ENCODE measurements around the gene GASK1A. TPM values are rescaled to one million over a fixed set of nuclear protein-coding genes. Genes with fewer than 3 reads are reported as not detected.

Gene GASK1A
- total RNA-seq: not detected

DNA sequence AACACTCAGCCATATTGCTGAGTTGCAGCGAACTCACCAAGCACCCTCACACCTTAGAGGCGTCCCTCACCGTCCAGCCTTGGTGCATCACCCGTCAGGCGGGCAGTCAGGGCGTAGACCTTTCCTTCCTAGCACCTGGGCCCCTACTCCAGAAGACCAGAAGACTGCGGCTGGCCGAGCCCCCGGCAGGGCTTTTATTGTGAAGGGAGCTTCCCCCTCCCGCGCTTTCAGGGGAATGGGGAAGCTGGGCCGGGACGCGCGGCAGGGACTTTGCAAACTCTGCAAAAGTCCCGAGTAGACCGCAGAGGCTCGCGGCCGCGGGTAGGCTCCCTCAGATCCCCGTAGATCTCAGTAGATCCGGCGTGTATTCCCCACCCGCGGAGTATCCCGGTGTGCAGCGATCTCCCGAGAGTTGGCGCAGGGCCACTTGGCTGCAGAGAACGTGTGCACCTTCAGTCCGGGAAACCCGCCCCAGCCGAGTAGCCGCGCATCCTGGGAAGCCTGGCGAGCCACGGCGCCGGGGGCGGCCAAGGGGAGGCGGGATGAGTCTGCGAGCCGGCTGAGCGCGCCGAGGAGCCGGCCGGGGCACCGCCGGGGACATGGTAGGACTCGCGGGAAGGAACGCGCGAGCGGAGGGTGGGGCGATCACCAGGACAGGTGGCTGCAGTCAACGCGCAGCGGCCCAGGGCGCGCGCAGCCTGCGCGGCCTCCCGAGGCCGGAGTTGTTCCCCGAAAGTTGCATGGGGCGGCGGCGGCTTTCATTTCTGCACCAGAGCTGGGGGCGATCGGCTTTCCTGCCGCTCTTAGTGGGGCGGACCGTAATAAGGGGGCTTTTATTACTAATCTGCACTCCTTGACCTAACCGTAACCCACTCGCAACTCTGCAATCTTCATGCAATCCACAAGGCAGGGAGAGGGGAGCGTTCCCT lies at the start of gene GASK1A:
Gene GASK1A, plus strand, starts transcription at position 268 of the 929 bp plus-strand sequence. Its CDS starts 332 bp downstream, at position 600.
- H3K36me3 Mint-ChIP-seq (ENCODE audit: low read depth): peaks cover 3% of the 10 kb centered on the region
- no peak within 1 kb of the TSS for H3K27ac Mint-ChIP-seq
- peaks cover 40% of the 10 kb centered on the region for H3K27me3 Mint-ChIP-seq (ENCODE audit: low read depth)
- H3K4me1 Mint-ChIP-seq (ENCODE audit: low read depth): peaks cover 8% of the 10 kb centered on the region
- CTCF ChIA-PET: interaction anchor here (1.1 kb wide), 1 partner anchor 18 kb away, joined by 3 read pairs; no protein-coding TSS in a partner anchor
- H3K9me3 Mint-ChIP-seq (ENCODE audit: insufficient read depth): no peaks in the 10 kb centered on the region
- POLR2A ChIA-PET: no interaction called here
- ATAC-seq (peak; percentile 77), DNase-seq (peak; percentile 29)
- H3K4me3 Mint-ChIP-seq: peak within 1 kb of the TSS; percentile 41

- Mint-ChIP-seq H3K9me3 (ENCODE audit: insufficient read depth) (peaks cover 5% of the 10 kb centered on the region), H3K4me3 (no peak overlapping the region), H3K27ac (no peak overlapping the region), H3K4me1 (ENCODE audit: low read depth) (peaks cover 9% of the 10 kb centered on the region), H3K27me3 (ENCODE audit: low read depth) (no peaks in the 10 kb centered on the region), H3K36me3 (ENCODE audit: low read depth) (peaks cover 3% of the 10 kb centered on the region)
- no peak for ATAC-seq
- POLR2A ChIA-PET: no interaction called here
- no peak for DNase-seq
- CTCF ChIA-PET: no interaction called here
These were observed 45.0 kb upstream of the GASK1A start for GRCh38 chr3:42934111-42934510.

- Mint-ChIP-seq H3K27me3 (ENCODE audit: low read depth) (no peaks in the 10 kb centered on the region), H3K9me3 (ENCODE audit: insufficient read depth) (peaks cover 5% of the 10 kb centered on the region), H3K36me3 (ENCODE audit: low read depth) (peaks cover 3% of the 10 kb centered on the region), H3K27ac (no peak overlapping the region), H3K4me3 (no peak overlapping the region), H3K4me1 (ENCODE audit: low read depth) (peaks cover 9% of the 10 kb centered on the region)
- POLR2A ChIA-PET: no interaction called here
- ATAC-seq (no peak), DNase-seq (no peak)
- CTCF ChIA-PET: no interaction called here
These were observed 44.2 kb upstream of the GASK1A start for GRCh38 chr3:42934910-42935309.

GRCh38 chr3:42935472-42935871 lies 43.6 kb upstream of the GASK1A start:
- peak overlapping the region; percentile 32 for H3K27ac Mint-ChIP-seq
- DNase-seq (no peak), ATAC-seq (no peak)
- peaks cover 5% of the 10 kb centered on the region for H3K9me3 Mint-ChIP-seq (ENCODE audit: insufficient read depth)
- no peak overlapping the region for H3K4me3 Mint-ChIP-seq
- ChIA-PET POLR2A (no interaction called here), CTCF (no interaction called here)
- H3K27me3 Mint-ChIP-seq (ENCODE audit: low read depth): no peaks in the 10 kb centered on the region
- peaks cover 9% of the 10 kb centered on the region for H3K4me1 Mint-ChIP-seq (ENCODE audit: low read depth)
- H3K36me3 Mint-ChIP-seq (ENCODE audit: low read depth): peaks cover 3% of the 10 kb centered on the region

DNA sequence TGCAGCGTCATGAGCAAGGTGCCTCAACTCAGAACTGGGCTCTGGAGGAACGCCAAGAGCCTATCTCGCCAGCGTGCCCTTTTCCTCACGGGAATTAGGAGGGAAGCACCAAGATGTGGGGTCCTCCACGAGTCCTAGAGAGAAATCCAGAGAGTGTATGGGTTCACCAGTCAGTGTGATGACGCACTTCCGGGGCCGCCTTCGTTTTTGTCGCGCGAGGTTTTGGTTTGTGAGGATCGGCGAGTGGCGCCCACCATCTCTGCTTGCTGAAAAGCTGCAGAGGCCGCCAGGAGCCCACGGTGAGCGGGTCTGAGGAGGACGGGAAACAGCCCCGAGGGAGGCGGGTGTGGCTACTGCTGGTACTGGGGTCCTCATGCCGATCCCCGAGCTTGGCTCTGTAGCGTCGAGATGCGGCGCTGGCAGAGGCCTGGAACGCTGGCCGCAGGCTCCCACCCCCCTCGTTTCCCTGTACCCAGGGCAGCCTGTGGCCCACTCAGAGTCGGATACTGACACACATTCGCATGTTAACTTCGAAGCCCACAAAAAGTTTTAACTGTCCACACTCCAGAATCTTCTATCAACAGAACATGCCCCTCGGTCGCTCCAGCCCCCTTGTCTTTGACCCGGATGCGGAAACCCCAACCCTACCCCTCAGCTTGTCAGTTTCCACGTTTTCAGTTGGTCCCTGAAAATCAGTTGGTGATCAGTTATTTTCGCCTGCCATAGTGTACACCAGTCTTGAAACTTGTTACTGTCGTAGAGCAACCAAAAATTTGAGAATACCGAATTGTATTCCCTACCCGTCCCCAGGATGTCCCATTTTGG lies 42.7 kb upstream of the GASK1A start:
- no peaks in the 10 kb centered on the region for H3K27me3 Mint-ChIP-seq (ENCODE audit: low read depth)
- no peak overlapping the region for H3K27ac Mint-ChIP-seq
- H3K4me3 Mint-ChIP-seq: no peak overlapping the region
- peaks cover 3% of the 10 kb centered on the region for H3K36me3 Mint-ChIP-seq (ENCODE audit: low read depth)
- DNase-seq: no peak
- ChIA-PET CTCF (no interaction called here), POLR2A (no interaction called here)
- H3K9me3 Mint-ChIP-seq (ENCODE audit: insufficient read depth): peaks cover 5% of the 10 kb centered on the region
- ATAC-seq: no peak
- H3K4me1 Mint-ChIP-seq (ENCODE audit: low read depth): peaks cover 9% of the 10 kb centered on the region

DNA sequence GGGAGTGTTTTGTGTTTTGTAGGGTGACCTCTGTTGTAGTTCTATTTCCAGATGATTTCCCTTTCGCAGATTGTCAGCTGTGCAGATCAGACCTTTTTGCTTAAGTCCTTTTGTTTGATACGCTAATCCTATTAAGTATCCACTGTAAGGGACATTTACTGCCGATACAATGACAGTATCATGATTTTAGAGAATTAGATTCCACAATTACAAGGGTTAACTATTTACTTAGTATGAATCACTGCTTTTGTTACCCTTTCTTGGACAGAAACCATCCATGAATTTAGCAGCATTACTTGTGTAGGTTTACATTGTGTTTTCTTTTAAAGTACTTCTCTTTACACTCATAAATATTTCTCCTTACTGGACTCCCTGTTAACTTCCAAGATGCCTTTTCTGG lies 41.8 kb upstream of the GASK1A start:
- CTCF ChIA-PET: no interaction called here
- H3K4me1 Mint-ChIP-seq (ENCODE audit: low read depth): peaks cover 9% of the 10 kb centered on the region
- H3K4me3 Mint-ChIP-seq: no peak overlapping the region
- H3K27me3 Mint-ChIP-seq (ENCODE audit: low read depth): no peaks in the 10 kb centered on the region
- H3K9me3 Mint-ChIP-seq (ENCODE audit: insufficient read depth): peaks cover 5% of the 10 kb centered on the region
- POLR2A ChIA-PET: no interaction called here
- no peak overlapping the region for H3K27ac Mint-ChIP-seq
- H3K36me3 Mint-ChIP-seq (ENCODE audit: low read depth): peaks cover 3% of the 10 kb centered on the region
- DNase-seq (no peak), ATAC-seq (no peak)

- ChIA-PET CTCF (interaction anchor here (1.0 kb wide), 1 partner anchor 561 kb away, joined by 4 read pairs; no protein-coding TSS in a partner anchor), POLR2A (no interaction called here)
- ATAC-seq: no peak
- Mint-ChIP-seq H3K4me3 (no peak overlapping the region), H3K36me3 (ENCODE audit: low read depth) (no peaks in the 10 kb centered on the region), H3K4me1 (ENCODE audit: low read depth) (no peaks in the 10 kb centered on the region), H3K9me3 (ENCODE audit: insufficient read depth) (no peaks in the 10 kb centered on the region), H3K27ac (no peak overlapping the region), H3K27me3 (ENCODE audit: low read depth) (peaks cover 5% of the 10 kb centered on the region)
- no peak for DNase-seq
These were observed 36.4 kb upstream of the GASK1A start for GRCh38 chr3:42942693-42943092.

GRCh38 chr3:42946050-42946449 lies 33.1 kb upstream of the GASK1A start:
- POLR2A ChIA-PET: no interaction called here
- Mint-ChIP-seq H3K4me3 (no peak overlapping the region), H3K9me3 (ENCODE audit: insufficient read depth) (no peaks in the 10 kb centered on the region), H3K36me3 (ENCODE audit: low read depth) (no peaks in the 10 kb centered on the region), H3K27me3 (ENCODE audit: low read depth) (peaks cover 5% of the 10 kb centered on the region), H3K27ac (no peak overlapping the region), H3K4me1 (ENCODE audit: low read depth) (no peaks in the 10 kb centered on the region)
- DNase-seq (no peak), ATAC-seq (no peak)
- CTCF ChIA-PET: no interaction called here

- Mint-ChIP-seq H3K4me1 (ENCODE audit: low read depth) (no peaks in the 10 kb centered on the region), H3K9me3 (ENCODE audit: insufficient read depth) (peaks cover 4% of the 10 kb centered on the region), H3K36me3 (ENCODE audit: low read depth) (no peaks in the 10 kb centered on the region), H3K4me3 (no peak overlapping the region), H3K27ac (no peak overlapping the region), H3K27me3 (ENCODE audit: low read depth) (peaks cover 6% of the 10 kb centered on the region)
- POLR2A ChIA-PET: no interaction called here
- CTCF ChIA-PET: no interaction called here
- DNase-seq (no peak), ATAC-seq (no peak)
These were observed 21.5 kb upstream of the GASK1A start for GRCh38 chr3:42957573-42957972.

GRCh38 chr3:42960282-42960681 lies 18.8 kb upstream of the GASK1A start:
- ChIA-PET POLR2A (no interaction called here), CTCF (interaction anchor here (2.2 to 5.4 kb wide), 3 partner anchors 111 to 202 kb away, joined by 8 to 53 read pairs (median 24); no protein-coding TSS in a partner anchor)
- Mint-ChIP-seq H3K4me1 (ENCODE audit: low read depth) (peaks cover 2% of the 10 kb centered on the region), H3K9me3 (ENCODE audit: insufficient read depth) (no peaks in the 10 kb centered on the region), H3K4me3 (no peak overlapping the region), H3K27me3 (ENCODE audit: low read depth) (peaks cover 6% of the 10 kb centered on the region), H3K27ac (no peak overlapping the region), H3K36me3 (ENCODE audit: low read depth) (no peaks in the 10 kb centered on the region)
- no peak for DNase-seq
- ATAC-seq: no peak

DNA sequence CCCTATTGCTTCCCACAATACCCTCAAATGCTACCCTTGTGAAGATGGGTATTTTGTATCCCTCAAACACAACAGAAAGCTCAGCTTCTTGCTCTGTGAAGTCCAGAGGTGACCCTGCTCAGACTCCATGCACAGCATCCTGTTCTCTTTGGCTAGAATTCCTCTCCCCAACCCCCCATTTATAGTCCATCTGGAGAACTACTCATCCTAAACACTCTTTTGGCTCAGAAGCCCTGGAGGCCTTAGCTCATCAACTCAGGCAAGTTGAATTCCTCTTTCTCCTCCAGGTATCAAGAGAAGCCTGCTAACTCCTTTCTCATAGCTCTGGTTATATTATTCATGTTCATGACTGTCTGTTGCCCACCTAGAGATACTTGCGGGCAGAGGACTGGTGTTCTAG lies 18.3 kb upstream of the GASK1A start:
- ChIA-PET CTCF (interaction anchor here (0.9 to 5.4 kb wide), 8 partner anchors 19 to 575 kb away, joined by 3 to 53 read pairs (median 6); no protein-coding TSS in a partner anchor), POLR2A (no interaction called here)
- Mint-ChIP-seq H3K4me1 (ENCODE audit: low read depth) (peaks cover 2% of the 10 kb centered on the region), H3K36me3 (ENCODE audit: low read depth) (no peaks in the 10 kb centered on the region), H3K27ac (no peak overlapping the region), H3K27me3 (ENCODE audit: low read depth) (peaks cover 6% of the 10 kb centered on the region), H3K4me3 (no peak overlapping the region), H3K9me3 (ENCODE audit: insufficient read depth) (no peaks in the 10 kb centered on the region)
- ATAC-seq: no peak
- no peak for DNase-seq

DNA sequence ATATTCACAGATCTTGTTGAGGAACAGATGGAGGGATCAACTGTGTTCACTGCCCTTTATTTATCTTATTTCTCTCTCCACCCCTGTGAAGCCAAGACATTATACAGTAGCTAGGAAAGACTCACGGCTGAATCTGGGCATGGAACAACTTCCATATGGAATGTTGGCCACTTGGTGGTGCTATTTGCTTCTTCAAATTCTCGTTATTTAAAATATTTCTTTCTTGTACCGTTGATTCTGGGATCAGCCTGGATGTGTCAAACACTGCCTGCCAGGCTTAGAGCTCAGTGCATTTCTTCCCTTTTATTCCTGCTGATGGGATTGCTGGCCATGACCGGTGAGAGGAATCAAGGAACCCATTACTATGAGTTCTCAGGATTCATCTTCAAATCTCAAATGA lies 17.5 kb upstream of the GASK1A start:
- ATAC-seq (no peak), DNase-seq (peak; percentile 40)
- H3K4me1 Mint-ChIP-seq (ENCODE audit: low read depth): peaks cover 2% of the 10 kb centered on the region
- no peaks in the 10 kb centered on the region for H3K9me3 Mint-ChIP-seq (ENCODE audit: insufficient read depth)
- H3K36me3 Mint-ChIP-seq (ENCODE audit: low read depth): no peaks in the 10 kb centered on the region
- POLR2A ChIA-PET: no interaction called here
- CTCF ChIA-PET: interaction anchor here (0.6 to 5.4 kb wide), 44 partner anchors 10 to 574 kb away, joined by 3 to 53 read pairs (median 4); no protein-coding TSS in a partner anchor
- H3K27ac Mint-ChIP-seq: no peak overlapping the region
- no peak overlapping the region for H3K4me3 Mint-ChIP-seq
- H3K27me3 Mint-ChIP-seq (ENCODE audit: low read depth): peaks cover 6% of the 10 kb centered on the region

Data from activated CD8-positive, alpha-beta T cell treated with anti-CD3 and anti-CD28 coated beads, Interleukin-2, amount 10 ng/mL, durations not matched to agents 7 days and 5 days (primary cell).